ENCODE results near the gene FMNL2. TPM values are rescaled to one million over a fixed set of nuclear protein-coding genes. Genes with fewer than 3 reads are reported as not detected.
A peak's percentile ranks its signal among the peaks of the same experiment; 100 is the strongest.
"Not testable (repeated sequence)": the region's sequence is repeated elsewhere in the genome, so short reads cannot be mapped to it uniquely, and the experiment has no call there.

Gene FMNL2
- total and polyA plus RNA-seq, 5 donors = 7.2 to 10.8 (median 9.4) TPM

GRCh38 chr2:152474523-152474922 is 139.5 kb downstream of the FMNL2 start:
- H3K4me1 ChIP-seq (ENCODE audit: control insufficient read depth, insufficient read depth, low read length); H3K9me3 ChIP-seq (ENCODE audit: control insufficient read depth, low read length); H3K27ac ChIP-seq (ENCODE audit: low read length); H3K27me3 ChIP-seq (ENCODE audit: control insufficient read depth, insufficient read depth); DNase-seq; intact Hi-C loops (cut with DNase I); H3K4me3 ChIP-seq (ENCODE audit: low read length); ATAC-seq: not testable (repeated sequence)
- 89% methylated on average over 5 of the region's 5 CpGs for WGBS

GRCh38 chr2:152475982-152476381 is 141.0 kb downstream of the FMNL2 start:
- DNase-seq (no peak), ATAC-seq (no peak)
- H3K27me3 ChIP-seq (ENCODE audit: control insufficient read depth, insufficient read depth) = no peaks in the 10 kb centered on the region
- no peak overlapping the region for H3K27ac ChIP-seq (ENCODE audit: low read length)
- no peaks in the 10 kb centered on the region for H3K9me3 ChIP-seq (ENCODE audit: control insufficient read depth, low read length)
- intact Hi-C loops (cut with DNase I) = no loop called here
- H3K4me1 ChIP-seq (ENCODE audit: control insufficient read depth, insufficient read depth, low read length) = peaks cover 2% of the 10 kb centered on the region
- no peak overlapping the region for H3K4me3 ChIP-seq (ENCODE audit: low read length)

GRCh38 chr2:152477347-152478092 is 142.5 kb downstream of the FMNL2 start:
- DNase-seq (no peak), ATAC-seq (no peak)
- intact Hi-C loops (cut with DNase I) = no loop called here

GRCh38 chr2:152479282-152479681 is 144.3 kb downstream of the FMNL2 start:
- ATAC-seq = no peak
- H3K27ac ChIP-seq (ENCODE audit: low read length) = no peak overlapping the region
- H3K27me3 ChIP-seq (ENCODE audit: control insufficient read depth, insufficient read depth) = no peaks in the 10 kb centered on the region
- no peaks in the 10 kb centered on the region for H3K4me1 ChIP-seq (ENCODE audit: control insufficient read depth, insufficient read depth, low read length)
- H3K9me3 ChIP-seq (ENCODE audit: control insufficient read depth, low read length) = no peaks in the 10 kb centered on the region
- intact Hi-C loops (cut with DNase I) = no loop called here
- WGBS = 93% methylated on average over 3 of the region's 3 CpGs
- no peak overlapping the region for H3K4me3 ChIP-seq (ENCODE audit: low read length)
- no peak for DNase-seq

More at GRCh38 chr2:152477347-152478092, 142.5 kb downstream of the FMNL2 start:
- no peak overlapping the region for H3K4me3 ChIP-seq (ENCODE audit: low read length)
- no peak overlapping the region for H3K27ac ChIP-seq (ENCODE audit: low read length)
- H3K27me3 ChIP-seq (ENCODE audit: control insufficient read depth, insufficient read depth) = no peaks in the 10 kb centered on the region
- H3K4me1 ChIP-seq (ENCODE audit: control insufficient read depth, insufficient read depth, low read length) = no peaks in the 10 kb centered on the region
- 92% methylated on average over 6 of the region's 6 CpGs for WGBS
- H3K9me3 ChIP-seq (ENCODE audit: control insufficient read depth, low read length) = no peaks in the 10 kb centered on the region

GRCh38 chr2:152480821-152481399 is 145.9 kb downstream of the FMNL2 start:
- Histone ChIP-seq H3K27me3 (ENCODE audit: control insufficient read depth, insufficient read depth) (no peaks in the 10 kb centered on the region), H3K9me3 (ENCODE audit: control insufficient read depth, low read length) (no peaks in the 10 kb centered on the region), H3K27ac (ENCODE audit: low read length) (no peak overlapping the region), H3K4me1 (ENCODE audit: control insufficient read depth, insufficient read depth, low read length) (no peaks in the 10 kb centered on the region), H3K4me3 (ENCODE audit: low read length) (no peak overlapping the region)
- 95% methylated on average over 4 of the region's 4 CpGs for WGBS
- no peak for ATAC-seq
- DNase-seq = no peak
- intact Hi-C loops (cut with DNase I) = loop anchor here in 2 of 4 donors (10.0 kb wide), 2 partner anchors 46 to 116 kb away; no protein-coding TSS in a partner anchor

- Histone ChIP-seq H3K4me3 (ENCODE audit: low read length) (no peak overlapping the region), H3K27ac (ENCODE audit: low read length) (no peak overlapping the region), H3K9me3 (ENCODE audit: control insufficient read depth, low read length) (no peaks in the 10 kb centered on the region), H3K4me1 (ENCODE audit: control insufficient read depth, insufficient read depth, low read length) (no peaks in the 10 kb centered on the region), H3K27me3 (ENCODE audit: control insufficient read depth, insufficient read depth) (no peaks in the 10 kb centered on the region)
- ATAC-seq (no peak), DNase-seq (no peak)
- intact Hi-C loops (cut with DNase I) = loop anchor here in 2 of 4 donors (10.0 kb wide), 2 partner anchors 47 to 117 kb away; no protein-coding TSS in a partner anchor
- 94% methylated on average over 5 of the region's 5 CpGs for WGBS
Measured at GRCh38 chr2:152481881-152482583, 147.1 kb downstream of the FMNL2 start.

GRCh38 chr2:152483276-152484063 is 148.5 kb downstream of the FMNL2 start:
- H3K4me1 ChIP-seq (ENCODE audit: control insufficient read depth, insufficient read depth, low read length) = no peaks in the 10 kb centered on the region

GRCh38 chr2:152485954-152486736 is 151.2 kb downstream of the FMNL2 start:
- Histone ChIP-seq H3K27ac (ENCODE audit: low read length) (no peak overlapping the region), H3K4me3 (ENCODE audit: low read length) (no peak overlapping the region), H3K9me3 (ENCODE audit: control insufficient read depth, low read length) (no peaks in the 10 kb centered on the region), H3K27me3 (ENCODE audit: control insufficient read depth, insufficient read depth) (no peaks in the 10 kb centered on the region), H3K4me1 (ENCODE audit: control insufficient read depth, insufficient read depth, low read length) (peaks cover 8% of the 10 kb centered on the region)
- DNase-seq (no peak), ATAC-seq (peak; percentile 37 to 53)
- WGBS = 62% methylated on average over 8 of the region's 8 CpGs
- intact Hi-C loops (cut with DNase I) = loop anchor here in 2 of 4 donors (10.0 kb wide), 2 partner anchors 51 to 121 kb away; no protein-coding TSS in a partner anchor

More at GRCh38 chr2:152483276-152484063, 148.5 kb downstream of the FMNL2 start:
- Histone ChIP-seq H3K4me3 (ENCODE audit: low read length) (no peak overlapping the region), H3K27me3 (ENCODE audit: control insufficient read depth, insufficient read depth) (no peaks in the 10 kb centered on the region), H3K9me3 (ENCODE audit: control insufficient read depth, low read length) (no peaks in the 10 kb centered on the region), H3K27ac (ENCODE audit: low read length) (no peak overlapping the region)
- ATAC-seq (no peak), DNase-seq (no peak)
- WGBS = 96% methylated on average over 4 of the region's 4 CpGs
- intact Hi-C loops (cut with DNase I) = loop anchor here in 2 of 4 donors (10.0 kb wide), 2 partner anchors 49 to 119 kb away; no protein-coding TSS in a partner anchor

- Histone ChIP-seq H3K9me3 (ENCODE audit: control insufficient read depth, low read length) (no peaks in the 10 kb centered on the region), H3K4me1 (ENCODE audit: control insufficient read depth, insufficient read depth, low read length) (peaks cover 10% of the 10 kb centered on the region), H3K27ac (ENCODE audit: low read length) (no peak overlapping the region), H3K4me3 (ENCODE audit: low read length) (no peak overlapping the region), H3K27me3 (ENCODE audit: control insufficient read depth, insufficient read depth) (no peaks in the 10 kb centered on the region)
- ATAC-seq = no peak
- no peak for DNase-seq
- intact Hi-C loops (cut with DNase I) = loop anchor here in 2 of 4 donors (10.0 kb wide), 2 partner anchors 52 to 122 kb away; no protein-coding TSS in a partner anchor
- 86% methylated on average over 3 of the region's 3 CpGs for WGBS
Measured at GRCh38 chr2:152486737-152487400, 151.9 kb downstream of the FMNL2 start.

Data from right cardiac atrium (tissue), 5 donors.